Left lung (tissue), 10 donors: ENCODE results near the gene KIAA1671. TPM values are rescaled to one million over a fixed set of nuclear protein-coding genes. Genes with fewer than 3 reads are reported as not detected.

ENCODE experiments used
- ATAC-seq: fragments of 200-7000 bp; cut with Tn5 transposase; one replicate; pipeline ENCODE4 v1.9.1; 2020; ENCODE audit warnings: moderate library complexity
- DNase-seq, 4 donors: peaks; one replicate each; pipeline ENCODE4 v3.0.0-alpha.2; 2013 to 2020
- H3K27ac ChIP-seq, 2 donors: fragments of 200-600 bp; sonication (generic) in 1 of 2; one replicate each; pipeline versions ENCODE4 v1.5.0 to v1.8.0; 2020 to 2021
- H3K27me3 ChIP-seq, 2 donors: fragments of 200-600 bp; sonication (generic) in 1 of 2; one replicate each; pipeline versions ENCODE4 v1.5.0 to v1.8.0; 2020 to 2021
- H3K36me3 ChIP-seq, 2 donors: fragments of 200-600 bp; sonication (generic) in 1 of 2; one replicate each; pipeline versions ENCODE4 v1.5.0 to v1.8.0; 2020 to 2021
- H3K4me1 ChIP-seq, 2 donors: fragments of 200-600 bp; one replicate each; pipeline ENCODE4 v1.8.0; 2021
- H3K4me3 ChIP-seq, 2 donors: fragments of 200-600 bp; sonication (generic) in 1 of 2; one replicate each; pipeline versions ENCODE4 v1.5.0 to v1.8.0; 2020 to 2021; ENCODE audit warnings: mild to moderate bottlenecking in 1 of 2
- H3K9me3 ChIP-seq, 2 donors: fragments of 200-600 bp; sonication (generic) in 1 of 2; one replicate each; pipeline versions ENCODE4 v1.5.0 to v1.8.0; 2020 to 2021
- intact Hi-C, 2 donors: fragments of 100-400 bp; cut with DNase I; formaldehyde crosslinking; loops; one replicate each; pipeline versions ENCODE4 v1.11.2 to v1.14.2; 2022
- polyA plus RNA-seq, 6 donors: library from polyadenylated mRNA; unstranded; fragments of 120-200 nt; gene quantifications; one replicate each; pipeline ENCODE4 v1.2.1, GENCODE V29; 2013; ENCODE audit not compliant: insufficient read length in 6 of 6
- total RNA-seq, 2 donors: library from RNA; stranded (reverse); fragmentation: NEBNext Ultra II Directional; extraction: Animal tissue kit (Norgen Biotek cat#: 25700); gene quantifications; one replicate each; pipeline ENCODE4 v1.2.1, GENCODE V29; 2021
- TF ChIP-seq, protein P1 (sequence below), 2 donors: fragments of 200-600 bp; sonication (generic) in 1 of 2; IDR thresholded peaks; one replicate each; pipeline versions ENCODE4 v1.5.0 to v1.8.0; 2021; ENCODE audit warnings: antibody characterized with exemption in 2 of 2
- donor health status: DM: no; HTN: yes; CAD: no.
- donor health status: DM: no; HTN: no; CAD: no.

Gene KIAA1671
- total and polyA plus RNA-seq, 8 donors = 19.4 to 35.0 (median 23.4) TPM

DNA sequence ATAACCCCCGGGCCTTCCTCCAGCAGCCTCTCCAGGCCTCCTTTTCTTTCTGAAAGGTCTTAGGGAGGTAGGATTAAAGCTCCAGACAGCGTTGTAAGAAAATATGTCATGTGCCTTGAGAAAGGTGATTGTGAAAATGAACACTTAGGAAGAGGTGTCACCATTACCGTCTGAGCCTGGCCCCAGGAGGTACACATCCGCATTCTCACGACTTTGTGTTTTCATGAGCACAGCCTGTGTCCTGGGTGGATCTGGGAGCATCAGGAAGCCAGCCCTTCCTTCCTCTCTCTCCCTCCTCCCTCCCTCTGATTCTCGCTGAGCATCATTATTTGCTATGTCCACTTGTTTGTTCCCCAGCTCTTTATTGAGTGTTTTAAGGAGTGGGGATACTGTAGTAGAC, 142.1 kb downstream of the KIAA1671 start:
- TF ChIP-seq, protein P1, sequence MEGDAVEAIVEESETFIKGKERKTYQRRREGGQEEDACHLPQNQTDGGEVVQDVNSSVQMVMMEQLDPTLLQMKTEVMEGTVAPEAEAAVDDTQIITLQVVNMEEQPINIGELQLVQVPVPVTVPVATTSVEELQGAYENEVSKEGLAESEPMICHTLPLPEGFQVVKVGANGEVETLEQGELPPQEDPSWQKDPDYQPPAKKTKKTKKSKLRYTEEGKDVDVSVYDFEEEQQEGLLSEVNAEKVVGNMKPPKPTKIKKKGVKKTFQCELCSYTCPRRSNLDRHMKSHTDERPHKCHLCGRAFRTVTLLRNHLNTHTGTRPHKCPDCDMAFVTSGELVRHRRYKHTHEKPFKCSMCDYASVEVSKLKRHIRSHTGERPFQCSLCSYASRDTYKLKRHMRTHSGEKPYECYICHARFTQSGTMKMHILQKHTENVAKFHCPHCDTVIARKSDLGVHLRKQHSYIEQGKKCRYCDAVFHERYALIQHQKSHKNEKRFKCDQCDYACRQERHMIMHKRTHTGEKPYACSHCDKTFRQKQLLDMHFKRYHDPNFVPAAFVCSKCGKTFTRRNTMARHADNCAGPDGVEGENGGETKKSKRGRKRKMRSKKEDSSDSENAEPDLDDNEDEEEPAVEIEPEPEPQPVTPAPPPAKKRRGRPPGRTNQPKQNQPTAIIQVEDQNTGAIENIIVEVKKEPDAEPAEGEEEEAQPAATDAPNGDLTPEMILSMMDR (IDR thresholded peaks at IDR 0.05) = no peak
- H3K27ac ChIP-seq = no peak overlapping the region
- no peaks in the 10 kb centered on the region for H3K4me1 ChIP-seq
- no peak for DNase-seq
- H3K9me3 ChIP-seq = no peaks in the 10 kb centered on the region
- H3K36me3 ChIP-seq = no peaks in the 10 kb centered on the region
- intact Hi-C loops = no loop called here
- H3K27me3 ChIP-seq = no peaks in the 10 kb centered on the region
- no peak for ATAC-seq
- H3K4me3 ChIP-seq = no peak overlapping the region

DNA sequence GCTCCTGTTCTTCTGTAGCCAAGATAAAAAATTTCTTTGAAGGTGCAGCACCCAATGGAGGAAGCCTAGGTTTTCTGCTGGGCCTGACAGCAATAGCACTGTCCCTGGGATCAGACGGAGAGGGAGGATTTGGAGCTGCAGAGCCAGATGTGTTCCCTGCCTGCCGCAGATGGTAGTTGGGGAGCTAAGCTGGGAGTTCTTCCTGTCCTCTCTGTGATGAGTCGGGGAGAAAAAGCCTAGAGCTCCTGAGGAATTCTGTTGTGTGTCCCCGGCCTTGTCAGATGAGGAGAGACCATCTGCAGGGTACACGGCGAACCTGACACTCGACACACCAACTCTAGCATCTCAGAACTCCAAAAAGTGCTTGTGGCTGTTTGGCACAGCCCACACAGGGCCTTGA, 143.4 kb downstream of the KIAA1671 start:
- DNase-seq = no peak
- Histone ChIP-seq H3K9me3 (no peaks in the 10 kb centered on the region), H3K4me1 (no peaks in the 10 kb centered on the region), H3K27ac (no peak overlapping the region), H3K36me3 (no peaks in the 10 kb centered on the region), H3K4me3 (no peak overlapping the region), H3K27me3 (no peaks in the 10 kb centered on the region)
- intact Hi-C loops = no loop called here
- TF ChIP-seq, protein P1 (IDR thresholded peaks at IDR 0.05) = no peak
- no peak for ATAC-seq

DNA sequence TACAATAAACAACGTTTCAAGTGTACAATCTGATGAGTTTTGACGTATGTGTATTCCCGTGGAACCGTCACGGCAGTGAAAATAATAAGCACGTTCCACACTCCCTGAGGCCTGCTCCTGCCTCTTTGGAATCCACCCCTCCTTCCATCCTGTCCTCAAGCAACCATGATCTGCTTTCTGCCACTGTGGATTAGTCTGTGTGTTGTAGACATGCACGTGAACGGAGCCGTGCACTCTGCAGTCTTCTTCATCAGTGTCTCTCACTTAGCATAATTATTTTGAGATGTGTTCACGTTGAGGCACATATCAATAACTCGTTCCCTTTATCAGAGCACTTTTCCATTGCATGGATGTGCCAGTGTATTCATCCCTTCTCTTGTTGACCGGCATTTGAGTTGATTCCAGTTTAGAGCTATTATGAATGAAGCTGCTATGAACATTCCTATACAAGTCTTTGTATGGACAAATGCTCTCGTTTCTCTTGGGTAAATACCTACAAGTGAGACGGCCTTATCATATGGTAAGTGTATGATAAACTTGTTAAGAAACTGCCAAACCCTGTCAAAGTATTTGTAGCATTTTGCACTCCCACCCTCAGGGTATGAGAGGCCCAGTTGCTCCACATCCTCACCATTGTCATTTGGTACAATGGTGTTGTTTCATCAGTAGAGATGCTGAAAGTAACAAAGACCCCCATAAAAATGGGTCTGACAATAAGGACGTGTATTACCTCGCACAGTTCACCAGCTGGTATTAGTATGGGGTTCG, 144.3 kb downstream of the KIAA1671 start:
- H3K36me3 ChIP-seq = no peaks in the 10 kb centered on the region
- DNase-seq = no peak

DNA sequence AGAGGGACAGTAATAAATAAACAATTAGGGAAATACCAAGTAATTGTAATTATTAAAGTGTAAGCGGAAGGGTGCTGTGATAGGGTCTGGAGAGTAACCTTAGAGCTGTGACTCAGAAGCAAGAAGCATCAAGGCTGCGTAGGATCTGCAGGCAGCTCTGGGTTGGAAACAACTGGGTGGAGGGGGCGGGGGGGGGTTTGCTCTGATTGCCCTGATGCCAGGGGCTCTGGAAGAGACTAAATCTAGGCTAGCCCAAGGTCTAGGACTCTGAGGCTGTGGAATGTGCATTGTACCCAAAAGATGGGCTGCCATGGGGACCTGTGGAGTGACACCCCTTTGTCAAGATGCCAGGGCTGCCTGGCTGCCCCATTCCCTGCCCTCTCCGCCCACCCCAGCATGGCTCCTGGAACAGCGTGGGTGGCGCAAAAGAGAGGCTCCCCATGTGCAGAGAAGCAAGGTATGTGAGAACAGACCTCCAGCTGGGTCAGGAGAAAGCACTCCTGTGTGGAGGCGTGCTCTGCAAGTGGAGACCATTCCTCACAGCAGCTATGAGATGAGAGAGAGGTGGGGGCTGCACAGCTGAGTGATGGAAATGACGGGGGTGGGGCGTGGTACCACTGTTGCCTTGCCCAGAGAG, 146.0 kb downstream of the KIAA1671 start:
- ATAC-seq (no peak), DNase-seq (no peak)
- TF ChIP-seq, protein P1 (IDR thresholded peaks at IDR 0.05) = no peak
- no peaks in the 10 kb centered on the region for H3K9me3 ChIP-seq
- no peak overlapping the region for H3K27ac ChIP-seq
- no peaks in the 10 kb centered on the region for H3K4me1 ChIP-seq
- H3K4me3 ChIP-seq = no peak overlapping the region
- intact Hi-C loops = no loop called here
- H3K27me3 ChIP-seq = no peaks in the 10 kb centered on the region
- H3K36me3 ChIP-seq = no peaks in the 10 kb centered on the region

More for the DNA sequence above, 144.3 kb downstream of the KIAA1671 start:
- TF ChIP-seq, protein P1 (IDR thresholded peaks at IDR 0.05) = no peak
- Histone ChIP-seq H3K27me3 (no peaks in the 10 kb centered on the region), H3K4me1 (no peaks in the 10 kb centered on the region), H3K4me3 (no peak overlapping the region), H3K9me3 (no peaks in the 10 kb centered on the region), H3K27ac (no peak overlapping the region)
- intact Hi-C loops = no loop called here
- no peak for ATAC-seq

DNA sequence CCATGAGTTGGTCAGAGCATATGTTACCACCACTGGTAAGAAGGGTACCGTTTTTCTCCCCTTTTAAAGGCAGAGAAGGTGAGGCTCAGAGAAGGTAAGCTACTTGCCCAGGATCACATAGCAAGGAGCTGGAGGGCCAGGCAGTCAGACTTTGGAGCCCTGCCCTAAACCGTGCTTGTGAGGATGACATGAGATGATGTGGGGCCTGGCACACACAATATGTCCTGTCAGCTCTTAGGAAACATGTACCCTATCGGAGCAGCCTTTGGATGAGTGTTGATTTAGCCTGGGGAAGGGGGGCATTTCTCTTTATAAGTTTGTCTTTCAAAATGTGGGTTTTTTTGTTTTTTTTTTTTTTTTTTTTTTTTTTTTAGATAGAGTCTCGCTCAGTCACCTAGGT, 146.7 kb downstream of the KIAA1671 start:
- Histone ChIP-seq H3K27me3 (no peaks in the 10 kb centered on the region), H3K27ac (no peak overlapping the region), H3K9me3 (no peaks in the 10 kb centered on the region), H3K36me3 (no peaks in the 10 kb centered on the region), H3K4me1 (no peaks in the 10 kb centered on the region), H3K4me3 (no peak overlapping the region)
- TF ChIP-seq, protein P1 (IDR thresholded peaks at IDR 0.05) = no peak
- ATAC-seq = no peak
- no peak for DNase-seq
- intact Hi-C loops = no loop called here
